WTC11 (cell line): Measurements from ENCODE around the gene ZNF774.

Experiments
- CBFB ChIP-seq: sonication (generic); formaldehyde crosslinking; IDR thresholded peaks from 2 replicates; pipeline ENCODE4 v1.8.1; 2022; ENCODE audit warnings: mild to moderate bottlenecking, low read depth, missing genetic modification reagents
- JUN ChIP-seq: sonication (generic); formaldehyde crosslinking; IDR thresholded peaks from 2 replicates; pipeline ENCODE4 v1.8.0; 2023; ENCODE audit warnings: mild to moderate bottlenecking, missing genetic modification reagents
- MXD4 ChIP-seq: fragments of 250-450 bp; sonication (Bioruptor Pico); IDR thresholded peaks from 2 replicates; pipeline ENCODE4 v1.8.0; 2021; ENCODE audit warnings: mild to moderate bottlenecking, moderate library complexity, borderline replicate concordance
- NFYB ChIP-seq: sonication (generic); formaldehyde crosslinking; conservative IDR thresholded peaks from 2 replicates; pipeline ENCODE4 v1.8.0; 2022; ENCODE audit warnings: low read depth, missing genetic modification reagents
- RORB ChIP-seq: fragments of 250-450 bp; sonication (Bioruptor Pico); IDR thresholded peaks from 2 replicates; pipeline ENCODE4 v1.9.0; 2021; ENCODE audit warnings: mild to moderate bottlenecking
- TP53 ChIP-seq: sonication (generic); formaldehyde crosslinking; IDR thresholded peaks from 2 replicates; pipeline ENCODE4 v1.8.1; 2023; ENCODE audit warnings: mild to moderate bottlenecking, missing genetic modification reagents
- ZNF423 ChIP-seq: fragments of 250-450 bp; sonication (Bioruptor Pico); IDR thresholded peaks from 2 replicates; pipeline ENCODE4 v2.1.2; 2022; ENCODE audit warnings: mild to moderate bottlenecking, moderate library complexity
- TF ChIP-seq, protein P1 (sequence below): fragments of 200-600 bp; IDR thresholded peaks from 2 replicates; pipeline ENCODE4 v1.8.0; 2022; ENCODE audit warnings: antibody characterized with exemption
- TF ChIP-seq, protein P2 (sequence below): sonication (generic); formaldehyde crosslinking; IDR thresholded peaks from 2 replicates; pipeline ENCODE4 v1.8.0; 2022; ENCODE audit warnings: mild to moderate bottlenecking, missing genetic modification reagents

- TF ChIP-seq, protein P1, sequence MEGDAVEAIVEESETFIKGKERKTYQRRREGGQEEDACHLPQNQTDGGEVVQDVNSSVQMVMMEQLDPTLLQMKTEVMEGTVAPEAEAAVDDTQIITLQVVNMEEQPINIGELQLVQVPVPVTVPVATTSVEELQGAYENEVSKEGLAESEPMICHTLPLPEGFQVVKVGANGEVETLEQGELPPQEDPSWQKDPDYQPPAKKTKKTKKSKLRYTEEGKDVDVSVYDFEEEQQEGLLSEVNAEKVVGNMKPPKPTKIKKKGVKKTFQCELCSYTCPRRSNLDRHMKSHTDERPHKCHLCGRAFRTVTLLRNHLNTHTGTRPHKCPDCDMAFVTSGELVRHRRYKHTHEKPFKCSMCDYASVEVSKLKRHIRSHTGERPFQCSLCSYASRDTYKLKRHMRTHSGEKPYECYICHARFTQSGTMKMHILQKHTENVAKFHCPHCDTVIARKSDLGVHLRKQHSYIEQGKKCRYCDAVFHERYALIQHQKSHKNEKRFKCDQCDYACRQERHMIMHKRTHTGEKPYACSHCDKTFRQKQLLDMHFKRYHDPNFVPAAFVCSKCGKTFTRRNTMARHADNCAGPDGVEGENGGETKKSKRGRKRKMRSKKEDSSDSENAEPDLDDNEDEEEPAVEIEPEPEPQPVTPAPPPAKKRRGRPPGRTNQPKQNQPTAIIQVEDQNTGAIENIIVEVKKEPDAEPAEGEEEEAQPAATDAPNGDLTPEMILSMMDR, result no peak
- no peak for TF ChIP-seq ZNF423 (CRISPR knock-in tag)
- no peak for TF ChIP-seq MXD4
- TF ChIP-seq RORB, result no peak
- TF ChIP-seq, protein P2, sequence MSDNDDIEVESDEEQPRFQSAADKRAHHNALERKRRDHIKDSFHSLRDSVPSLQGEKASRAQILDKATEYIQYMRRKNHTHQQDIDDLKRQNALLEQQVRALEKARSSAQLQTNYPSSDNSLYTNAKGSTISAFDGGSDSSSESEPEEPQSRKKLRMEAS, result no peak
- TF ChIP-seq CBFB, result no peak
- no peak for TF ChIP-seq JUN (CRISPR knock-in tag)
- TF ChIP-seq NFYB, result no peak
- TF ChIP-seq TP53 (CRISPR knock-in tag), result no peak
Measured at GRCh38 chr15:90348456-90348855, 3.6 kb upstream of the ZNF774 start.
